NCI-H1105 (cell line): ENCODE data around the gene TRIM65.

Source experiments
- DNase-seq: peaks from one replicate; lab custom pipeline; 2025; lab: John Stamatoyannopoulos, UW

Gene TRIM65, protein sequence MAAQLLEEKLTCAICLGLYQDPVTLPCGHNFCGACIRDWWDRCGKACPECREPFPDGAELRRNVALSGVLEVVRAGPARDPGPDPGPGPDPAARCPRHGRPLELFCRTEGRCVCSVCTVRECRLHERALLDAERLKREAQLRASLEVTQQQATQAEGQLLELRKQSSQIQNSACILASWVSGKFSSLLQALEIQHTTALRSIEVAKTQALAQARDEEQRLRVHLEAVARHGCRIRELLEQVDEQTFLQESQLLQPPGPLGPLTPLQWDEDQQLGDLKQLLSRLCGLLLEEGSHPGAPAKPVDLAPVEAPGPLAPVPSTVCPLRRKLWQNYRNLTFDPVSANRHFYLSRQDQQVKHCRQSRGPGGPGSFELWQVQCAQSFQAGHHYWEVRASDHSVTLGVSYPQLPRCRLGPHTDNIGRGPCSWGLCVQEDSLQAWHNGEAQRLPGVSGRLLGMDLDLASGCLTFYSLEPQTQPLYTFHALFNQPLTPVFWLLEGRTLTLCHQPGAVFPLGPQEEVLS

DNA sequence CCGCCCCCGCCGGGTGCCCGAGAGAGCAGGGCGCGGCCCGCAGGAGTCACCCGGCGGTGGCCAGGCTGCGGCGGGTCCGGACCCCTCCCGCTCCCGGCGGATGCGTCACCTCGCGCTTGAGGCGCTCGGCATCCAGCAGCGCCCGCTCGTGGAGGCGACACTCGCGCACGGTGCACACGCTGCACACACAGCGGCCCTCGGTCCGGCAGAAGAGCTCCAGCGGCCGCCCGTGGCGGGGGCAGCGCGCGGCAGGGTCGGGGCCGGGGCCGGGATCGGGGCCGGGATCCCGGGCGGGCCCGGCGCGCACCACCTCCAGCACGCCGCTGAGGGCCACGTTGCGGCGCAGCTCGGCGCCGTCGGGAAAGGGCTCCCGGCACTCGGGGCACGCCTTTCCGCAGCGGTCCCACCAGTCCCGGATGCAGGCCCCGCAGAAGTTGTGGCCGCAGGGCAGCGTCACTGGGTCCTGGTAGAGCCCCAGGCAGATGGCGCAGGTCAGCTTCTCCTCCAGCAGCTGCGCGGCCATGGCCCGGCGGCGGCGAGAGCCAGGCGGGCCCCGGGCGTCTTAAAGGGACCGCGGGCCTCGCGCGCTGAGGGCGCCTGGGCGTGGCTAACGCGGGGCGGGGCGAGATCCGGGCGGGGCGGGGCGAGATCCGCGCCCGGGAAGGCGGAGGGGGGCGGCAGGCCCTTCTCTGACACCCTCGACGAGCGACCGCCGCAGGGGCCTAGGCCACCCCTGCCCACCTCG is at the start of gene TRIM65:
TSS of gene TRIM65 (minus strand) at position 537 of the 745 bp plus-strand sequence. CDS start at position 523, 14 bp downstream.
- peak; percentile 55 for DNase-seq

DNA sequence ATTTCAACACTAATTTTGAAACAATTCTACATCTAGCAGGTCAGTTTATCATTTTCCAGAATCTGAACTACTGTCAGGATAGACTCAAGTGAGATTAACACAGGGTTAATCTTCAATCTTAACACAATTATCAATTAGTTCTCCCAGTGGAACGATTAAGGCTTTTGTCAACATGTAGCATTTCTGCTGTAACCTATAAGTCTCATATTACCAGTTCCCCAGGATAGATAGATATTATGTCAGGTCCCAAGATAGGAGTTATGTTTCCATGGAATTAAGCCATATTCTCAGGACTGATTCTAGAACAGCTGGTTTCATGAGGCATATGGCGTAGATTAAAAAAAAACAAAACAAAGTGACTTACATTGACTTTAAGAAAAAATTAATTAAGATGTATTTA is 48.5 kb upstream of the TRIM65 start:
- no peak for DNase-seq

DNA sequence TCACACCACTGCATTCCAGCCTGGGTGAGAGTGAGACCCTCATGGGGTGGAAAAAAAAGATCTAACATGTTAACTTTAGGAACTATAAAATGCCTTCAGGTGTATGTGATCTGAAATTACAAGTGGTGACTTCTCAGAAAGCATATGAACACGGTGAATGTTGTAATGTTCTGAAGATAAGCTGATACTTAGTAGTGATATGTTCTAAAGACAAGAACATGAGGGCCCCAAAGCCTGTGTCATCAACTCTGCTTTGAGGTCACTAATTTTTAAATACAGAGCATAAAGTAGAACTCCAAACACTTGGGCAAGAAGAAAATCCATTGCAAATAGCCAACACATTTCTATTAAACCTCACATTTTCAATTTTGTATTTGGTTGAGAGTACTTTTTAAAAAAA is 46.7 kb upstream of the TRIM65 start:
- DNase-seq, result no peak

DNA sequence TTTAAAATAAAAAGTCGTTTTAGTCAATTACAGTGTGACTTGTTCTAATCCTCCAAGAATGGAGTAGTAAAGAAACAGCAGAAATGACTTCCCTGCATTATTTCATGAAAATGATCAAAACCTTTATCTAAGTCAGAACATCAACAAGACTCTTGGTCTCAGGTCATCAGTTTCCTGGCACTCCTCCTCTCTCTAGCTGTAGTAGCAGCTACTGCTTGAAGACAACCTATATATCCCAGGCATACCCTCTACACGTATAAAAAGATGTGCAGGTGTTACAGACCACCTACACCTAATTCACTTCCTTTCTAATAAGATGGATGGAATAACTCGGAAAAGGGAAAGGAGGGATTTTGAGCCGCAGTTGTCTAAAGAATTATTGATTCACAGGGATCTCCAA is 45.7 kb upstream of the TRIM65 start:
- no peak for DNase-seq

DNA sequence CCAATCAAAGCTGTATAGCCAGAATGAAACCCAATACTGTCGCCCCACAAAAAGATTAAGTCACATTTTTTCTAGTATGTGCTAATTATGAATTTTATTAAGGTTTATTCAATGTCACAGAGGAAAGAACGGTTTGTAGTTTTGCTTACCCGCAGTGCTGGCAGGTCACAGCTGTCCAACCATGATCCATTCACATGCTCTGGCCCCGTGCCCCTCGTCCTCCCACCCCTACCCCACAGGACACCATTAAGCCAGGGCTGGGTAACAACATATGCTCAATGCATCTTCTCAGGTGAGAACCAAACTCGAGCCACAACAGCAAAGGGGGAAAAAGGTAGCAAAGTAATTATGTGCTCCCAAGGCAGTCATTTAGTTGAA is 44.7 kb upstream of the TRIM65 start:
- no peak for DNase-seq

DNA sequence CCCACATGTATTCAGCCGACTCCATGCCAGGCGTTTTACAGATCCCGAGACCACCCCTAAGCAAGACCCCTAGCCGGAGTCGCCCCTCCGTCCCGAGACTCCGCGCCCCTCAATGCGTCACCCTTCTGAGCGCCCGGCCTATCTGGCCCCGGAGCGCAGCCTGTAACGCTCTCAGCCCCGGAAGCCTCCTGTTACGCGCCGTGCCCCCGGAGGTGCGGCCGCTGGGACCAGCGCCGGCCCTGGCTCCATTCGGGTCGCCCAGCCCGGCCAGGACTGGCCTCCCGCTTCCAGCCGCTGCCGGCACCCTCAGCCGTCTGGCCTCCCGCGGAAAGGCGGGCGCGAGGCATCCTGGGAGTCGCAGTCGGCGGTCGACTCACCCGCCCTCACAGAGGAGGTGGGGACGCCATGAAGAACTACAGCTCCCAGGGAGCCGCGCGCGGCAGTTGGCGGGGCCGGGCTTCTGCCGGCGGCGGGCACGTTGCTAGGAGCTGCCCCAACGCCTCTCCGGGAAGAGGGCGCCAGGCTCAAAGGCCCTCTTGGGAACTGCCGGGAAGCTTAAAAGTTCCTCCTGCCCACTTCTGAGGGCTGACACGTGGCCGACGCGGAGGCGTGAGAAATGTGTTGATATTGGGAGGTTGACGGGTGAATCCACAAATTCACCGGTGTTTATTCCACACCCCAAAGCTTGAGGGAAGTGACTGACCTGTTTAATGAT is 44.1 kb upstream of the TRIM65 start, which contains the start of gene FBF1:
TSS of gene FBF1 (minus strand) at position 316 of the 715 bp plus-strand sequence. CDS start 2,893 bp downstream, outside the sequence.
- DNase-seq, result peak; percentile 90

DNA sequence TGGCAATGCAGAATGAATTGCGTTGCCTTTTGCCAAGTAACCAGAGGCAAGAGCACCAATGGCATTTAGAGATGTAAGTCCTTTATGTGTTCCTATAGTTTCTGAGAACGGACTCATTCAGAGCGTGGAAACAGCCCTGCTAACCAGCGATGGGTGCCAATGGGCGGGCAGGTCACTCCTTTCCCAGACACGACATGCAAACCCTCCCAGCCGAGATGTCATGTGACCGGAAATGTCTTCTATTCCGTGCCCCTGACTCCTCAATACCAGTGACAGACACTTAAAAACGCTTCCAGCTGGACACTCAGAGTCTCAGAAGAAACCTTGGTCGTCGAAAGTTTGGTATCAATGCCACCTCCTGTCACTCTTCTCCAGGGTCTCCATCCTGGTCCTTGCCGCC is 40.9 kb upstream of the TRIM65 start:
- DNase-seq, result no peak

DNA sequence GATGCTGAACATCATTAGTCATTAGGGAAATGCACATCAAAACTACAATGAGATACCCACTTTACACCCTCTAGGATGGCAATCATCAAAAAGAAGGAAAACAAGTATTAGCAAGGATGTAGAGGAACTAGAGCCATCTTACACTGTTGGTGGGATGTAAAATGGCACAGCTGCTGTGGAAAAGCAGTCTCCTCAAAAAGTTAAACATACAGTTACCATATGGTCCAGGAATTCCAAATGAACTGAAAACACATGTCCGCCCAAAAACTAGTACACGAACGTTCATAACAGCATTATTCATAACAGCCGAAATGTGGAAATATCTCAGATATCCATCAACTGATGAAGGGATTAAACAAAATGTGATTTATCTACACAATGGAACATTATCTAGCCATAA is 37.1 kb upstream of the TRIM65 start:
- DNase-seq, result no peak

DNA sequence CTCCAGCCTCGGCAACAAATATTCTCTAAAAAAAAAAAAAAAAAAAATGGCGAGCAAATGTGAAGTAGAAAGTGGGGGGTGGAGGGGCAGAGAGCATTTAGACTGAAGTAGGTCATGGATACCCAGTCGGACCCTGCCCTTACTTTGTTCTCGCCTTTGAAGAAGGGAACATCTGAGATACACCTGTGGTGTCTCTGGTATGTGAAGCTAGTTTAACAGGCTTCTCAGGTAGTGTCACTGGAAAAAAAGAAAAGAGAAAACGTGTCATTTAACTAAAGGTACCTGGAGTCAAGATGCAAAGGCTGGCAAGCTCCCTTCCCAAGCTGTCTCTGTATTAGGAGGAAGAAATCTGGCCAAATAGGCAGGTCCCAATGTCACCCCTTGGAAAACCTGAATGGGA is 36.1 kb upstream of the TRIM65 start:
- DNase-seq, result no peak

DNA sequence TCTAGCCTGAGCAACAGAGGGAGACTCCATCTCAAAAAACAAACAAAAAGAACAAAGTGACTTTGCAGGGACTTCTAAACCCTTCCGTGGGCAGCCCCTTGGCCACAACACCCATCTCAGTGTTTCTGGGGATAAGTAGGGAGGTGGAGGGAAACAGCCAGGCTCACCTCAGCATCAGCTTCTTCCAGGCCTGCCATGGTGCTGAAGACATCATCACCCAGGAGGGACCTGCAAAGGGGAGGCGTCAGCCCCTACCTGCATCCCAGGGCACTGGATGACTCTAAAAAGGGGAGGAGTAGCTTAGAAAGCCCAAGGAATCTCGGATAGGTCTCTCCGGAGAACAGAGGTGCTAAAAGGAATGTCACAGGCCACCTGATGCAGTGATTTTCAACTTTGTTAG is 34.3 kb upstream of the TRIM65 start:
- no peak for DNase-seq

DNA sequence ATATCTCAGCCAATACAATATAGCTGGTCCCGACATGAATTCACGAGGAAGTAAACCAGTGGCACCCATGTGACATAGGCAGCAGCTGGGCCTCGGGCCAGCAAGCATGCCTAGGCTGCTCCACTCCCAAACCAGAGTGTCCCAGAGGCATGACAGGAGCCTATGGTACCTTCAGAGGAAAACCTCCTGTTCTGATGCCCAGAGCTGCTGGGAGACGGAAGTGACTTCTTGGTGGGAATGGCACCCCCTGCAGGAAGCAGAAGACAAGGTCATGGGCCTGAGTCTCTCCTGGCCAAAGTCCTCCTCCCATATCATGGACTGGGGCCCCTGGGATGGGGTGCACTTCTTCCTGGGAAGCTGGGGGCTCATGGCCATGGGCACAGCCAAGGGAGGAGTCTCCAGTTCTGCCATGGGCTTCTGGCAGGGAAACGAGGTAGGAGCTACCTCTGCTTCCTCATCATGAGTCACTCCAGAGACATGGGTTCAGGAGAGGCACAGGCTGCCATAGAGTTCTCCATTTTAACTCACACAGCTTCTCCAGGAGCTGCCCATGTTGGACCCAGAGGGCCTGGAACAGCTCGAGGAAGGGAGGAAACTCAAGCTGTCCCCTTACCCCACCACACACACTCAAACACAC is 30.7 kb upstream of the TRIM65 start:
- peak; percentile 4 for DNase-seq

DNA sequence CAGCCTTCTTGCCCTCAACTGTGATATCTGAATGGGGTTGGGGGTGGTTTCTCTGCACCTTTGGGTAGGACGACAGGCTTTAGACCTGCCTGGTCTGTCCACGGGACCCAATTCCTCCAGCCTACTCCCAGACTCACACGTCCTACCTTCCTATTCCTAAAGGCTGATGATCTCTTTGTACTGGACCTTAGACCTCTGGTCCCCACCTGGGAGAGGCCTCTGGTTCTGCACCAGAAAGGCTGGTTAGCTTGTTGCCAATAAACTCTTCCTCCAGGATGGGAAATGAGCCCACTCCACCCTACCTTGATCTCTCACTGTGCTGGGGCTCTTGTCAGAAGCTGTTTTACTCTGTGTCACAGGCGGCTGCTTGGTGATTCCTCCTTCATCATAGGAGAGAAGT is 29.7 kb upstream of the TRIM65 start:
- DNase-seq, result no peak

DNA sequence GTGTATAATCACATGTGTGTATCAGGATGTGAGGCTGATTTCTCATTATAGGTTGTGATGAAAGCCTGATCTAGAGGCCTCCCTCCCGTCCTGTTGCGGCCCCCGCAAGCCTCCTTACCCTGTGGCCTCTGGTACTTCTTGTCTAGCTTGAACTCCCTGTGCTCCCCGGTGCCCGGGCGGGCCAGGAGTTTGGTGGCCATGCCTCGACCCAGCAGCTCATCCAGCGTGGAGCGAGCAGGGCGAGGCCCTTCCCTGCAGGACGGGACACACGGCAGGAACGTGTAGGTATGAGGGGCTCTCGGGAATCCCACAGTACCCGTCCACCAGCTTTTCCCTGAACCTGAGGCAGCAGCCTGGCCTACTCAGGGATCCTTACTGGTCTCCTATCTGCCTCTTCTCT is 29.2 kb upstream of the TRIM65 start:
- DNase-seq, result no peak

DNA sequence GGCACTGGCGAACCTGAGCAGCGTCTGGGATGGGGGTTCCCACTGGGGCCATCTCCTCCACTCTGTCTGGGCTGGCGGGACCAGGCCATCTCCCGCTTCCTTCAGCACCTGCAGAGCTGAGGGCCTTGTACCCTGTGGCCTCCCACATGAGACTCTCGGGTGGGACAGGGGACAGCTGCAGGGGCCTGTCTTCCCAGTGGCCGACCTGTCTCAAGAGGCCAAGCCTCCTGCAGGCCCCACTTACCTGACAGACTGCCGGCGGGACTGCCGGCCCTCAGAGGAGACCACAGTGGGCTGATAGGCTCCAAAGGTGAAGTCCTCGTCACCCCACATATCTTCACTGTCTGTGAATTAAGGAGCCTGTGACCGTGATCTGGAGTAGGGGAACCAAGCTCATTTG is 28.4 kb upstream of the TRIM65 start:
- DNase-seq, result no peak

DNA sequence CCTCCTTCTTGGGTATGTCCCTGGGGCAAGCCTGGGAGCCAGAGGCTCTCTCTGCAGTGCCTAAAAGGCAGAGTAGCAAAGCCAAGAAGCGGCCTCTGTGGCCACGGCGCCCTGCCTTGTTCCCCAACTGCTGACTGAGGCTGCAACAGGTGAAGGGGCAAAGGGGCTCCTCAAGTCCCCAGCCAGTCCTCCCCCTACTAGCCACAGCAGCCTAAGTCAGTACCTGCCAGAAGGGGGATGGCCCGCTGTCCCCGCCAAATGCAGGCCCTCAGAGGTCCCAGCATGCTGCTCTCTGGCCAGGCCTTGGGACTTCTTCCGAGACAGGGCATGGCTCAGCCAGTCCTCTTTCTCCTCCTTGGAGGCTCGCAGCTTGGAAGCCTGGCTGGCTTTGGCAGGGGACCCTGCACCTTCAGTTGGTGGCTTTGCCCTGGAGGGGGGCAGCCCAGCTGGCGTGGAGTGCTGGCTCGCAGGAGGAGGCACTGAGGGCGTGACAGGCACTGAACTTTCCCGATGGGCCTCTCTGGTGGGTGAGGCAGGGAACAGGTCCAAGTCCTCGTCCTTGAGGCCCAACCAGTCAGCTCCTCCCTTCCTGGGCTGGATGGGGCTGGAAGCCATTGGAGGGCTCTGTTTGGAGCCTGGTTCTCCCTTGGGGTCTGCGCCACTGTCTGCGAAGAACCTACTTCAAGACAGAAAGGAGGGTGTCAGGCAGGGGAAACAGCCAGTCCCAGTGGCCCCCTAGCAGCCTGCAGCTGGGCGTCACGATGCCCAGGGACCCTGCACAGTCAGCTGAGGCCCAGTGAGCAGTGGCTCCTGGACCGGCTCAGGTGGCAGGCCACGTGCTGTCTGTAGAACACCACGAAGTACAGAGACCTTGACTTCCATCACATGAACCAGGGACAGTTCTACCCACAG is 26.5 kb upstream of the TRIM65 start:
- no peak for DNase-seq

DNA sequence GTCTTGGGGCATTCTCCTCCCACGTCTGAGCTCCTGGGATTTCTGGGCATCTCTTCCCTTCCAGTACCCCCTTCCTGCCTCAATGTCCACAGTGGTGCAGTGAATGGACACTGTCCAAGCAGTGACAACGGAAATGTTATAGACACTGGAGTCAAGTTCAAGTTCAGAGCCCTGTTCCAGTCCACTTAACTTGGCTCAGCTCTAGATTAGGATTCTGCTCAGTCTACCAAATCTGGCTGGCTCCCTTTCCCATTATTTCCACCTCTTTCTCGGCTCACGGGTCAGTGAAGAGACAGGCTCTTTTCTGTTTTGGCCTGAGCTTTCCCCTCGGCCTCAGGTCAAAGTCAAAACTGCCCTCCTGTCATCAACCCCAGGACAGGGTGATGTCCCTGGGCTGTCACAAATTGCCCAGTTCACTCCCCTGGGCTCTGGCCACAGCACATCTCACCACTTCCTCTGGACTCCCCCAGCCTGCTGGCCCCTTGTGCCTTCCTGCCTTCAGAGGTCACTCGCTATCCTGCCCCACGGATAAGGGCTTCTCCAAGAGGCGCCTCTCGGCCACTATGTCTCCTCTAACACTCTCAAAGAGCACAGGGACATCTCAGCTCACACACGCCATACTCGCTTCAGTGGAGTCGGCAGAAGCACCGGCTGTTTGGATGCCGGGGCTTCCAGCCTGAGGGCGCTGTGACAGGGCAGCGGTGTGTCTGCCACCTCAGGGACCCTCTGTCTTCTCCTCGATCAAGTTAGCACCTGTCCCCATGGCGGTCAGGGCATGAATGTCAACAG is 25.6 kb upstream of the TRIM65 start:
- DNase-seq, result no peak

DNA sequence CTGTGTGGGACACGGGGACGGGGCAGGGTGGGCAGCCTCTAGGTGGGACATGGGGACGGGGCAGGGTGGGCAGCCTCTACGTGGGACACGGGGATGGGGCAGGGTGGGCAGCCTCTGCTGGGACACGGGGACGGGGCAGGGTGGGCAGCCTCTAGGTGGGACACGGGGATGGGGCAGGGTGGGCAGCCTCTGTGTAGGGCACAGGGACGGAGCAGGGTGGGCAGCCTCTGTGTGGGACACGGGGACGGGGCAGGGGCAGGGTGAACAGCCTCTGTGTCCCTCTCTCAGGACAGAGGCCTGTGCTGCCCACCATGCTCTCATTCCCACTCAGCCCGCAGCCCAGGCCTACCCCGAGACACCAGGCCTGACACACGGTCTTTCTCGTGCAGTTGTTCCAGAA is 24.8 kb upstream of the TRIM65 start:
- DNase-seq, result no peak

DNA sequence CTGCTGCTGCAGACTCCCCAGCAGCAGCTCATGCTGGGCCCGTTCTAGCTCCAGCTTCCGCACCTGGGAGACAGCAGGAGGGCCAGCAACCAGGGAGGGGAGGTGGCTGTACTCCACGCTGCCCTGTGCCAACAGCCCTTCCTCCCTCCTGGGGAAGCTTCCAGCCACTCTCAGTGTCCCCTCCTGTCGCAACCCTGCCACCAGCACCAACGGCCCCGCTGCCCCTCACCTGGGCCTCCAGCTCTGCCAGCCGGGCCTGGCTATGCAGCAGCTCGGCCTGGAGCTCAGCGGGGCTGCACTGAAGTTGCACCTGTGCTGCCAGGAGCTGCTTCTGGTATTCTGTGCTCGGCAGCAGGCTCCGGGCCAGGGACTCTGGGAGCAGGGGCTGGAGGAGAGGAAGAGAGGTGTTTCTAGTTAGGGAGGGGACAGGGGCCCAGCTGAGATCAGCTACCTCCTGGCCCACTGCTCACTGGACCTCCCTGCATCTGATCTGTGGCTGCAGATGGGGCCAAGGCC is 23.4 kb upstream of the TRIM65 start:
- DNase-seq, result no peak

DNA sequence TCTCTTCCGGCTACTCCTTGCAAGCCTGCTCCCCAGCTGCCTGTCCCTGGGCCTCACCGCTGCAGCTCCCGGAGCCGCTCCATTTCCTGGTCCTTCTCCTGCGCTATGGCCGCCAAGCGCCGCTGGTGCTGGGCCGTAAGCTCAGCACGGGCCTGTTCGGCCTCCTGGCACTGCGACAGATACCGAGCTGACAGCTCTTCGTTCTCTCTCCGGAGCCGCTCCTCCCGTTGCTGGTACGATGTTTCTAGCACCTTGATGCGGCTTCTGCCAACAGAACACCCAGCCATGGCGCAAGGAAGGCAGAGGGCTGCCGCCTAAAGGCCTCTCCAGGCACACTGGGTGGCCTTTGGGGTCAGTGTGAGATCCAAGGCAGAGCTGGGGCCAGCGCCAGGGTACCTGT is 22.9 kb upstream of the TRIM65 start:
- no peak for DNase-seq

DNA sequence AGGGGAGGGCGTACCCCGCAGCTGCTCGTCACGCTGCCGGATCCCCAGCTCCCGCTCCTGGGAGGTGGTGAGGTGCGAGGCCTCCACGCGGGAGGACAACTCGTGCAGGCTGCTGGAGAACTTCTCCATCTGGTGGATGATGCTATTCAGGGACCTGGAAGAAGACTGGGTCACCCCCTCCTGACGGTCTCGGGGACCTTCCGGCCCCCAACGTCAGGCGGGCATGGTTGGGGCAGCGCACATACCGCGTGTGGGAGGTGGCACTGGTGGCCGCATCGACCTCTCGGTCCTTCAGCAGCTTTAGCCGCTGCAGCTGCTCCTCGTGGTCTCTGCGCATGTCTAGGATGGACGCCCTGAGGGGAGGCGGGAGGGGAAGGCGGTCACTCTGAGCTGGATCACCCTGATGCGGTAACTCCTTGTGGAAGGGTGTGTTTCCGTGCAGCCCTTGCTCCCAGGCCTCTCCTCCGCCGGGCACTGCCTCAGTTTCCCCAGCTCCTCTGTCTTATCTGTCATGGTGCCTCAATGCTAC is 21.2 kb upstream of the TRIM65 start:
- no peak for DNase-seq
